ENCODE data around the gene ACTRT3.
"Not testable (repeated sequence)": the region's sequence is repeated elsewhere in the genome, so short reads cannot be mapped to it uniquely, and the experiment has no call there.

The ACTRT3 gene

DNA sequence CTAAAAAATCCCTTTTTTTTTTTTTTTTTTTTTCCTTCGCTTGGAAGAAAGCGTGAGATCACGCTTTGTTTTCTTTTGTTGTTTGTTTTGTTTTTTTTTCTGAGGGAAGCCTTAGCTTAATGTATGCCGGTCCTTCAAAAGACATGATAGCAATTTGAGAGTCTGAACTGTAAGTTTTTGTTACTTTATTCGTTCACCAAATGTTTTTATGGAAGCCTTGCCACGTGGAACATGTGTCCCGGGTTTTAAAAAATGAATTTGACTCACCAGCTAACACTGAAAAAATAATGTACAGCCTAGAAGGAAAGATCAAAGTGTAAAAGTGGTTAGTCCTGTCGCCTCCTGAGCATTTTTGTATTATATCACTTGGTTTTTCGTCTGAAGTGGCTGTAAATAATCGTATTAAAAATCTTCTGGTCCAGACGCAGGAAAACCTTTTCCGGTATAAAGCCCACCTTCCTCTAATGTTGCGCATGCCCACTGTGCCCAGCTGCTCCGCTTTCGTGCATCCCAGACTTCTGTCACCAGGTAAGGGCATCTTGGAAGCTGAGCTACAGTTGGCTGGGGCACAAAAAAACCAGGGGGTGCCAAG, 3.0 kb upstream of the ACTRT3 start:
- DNase-seq = peak; percentile 52 to 55

DNA sequence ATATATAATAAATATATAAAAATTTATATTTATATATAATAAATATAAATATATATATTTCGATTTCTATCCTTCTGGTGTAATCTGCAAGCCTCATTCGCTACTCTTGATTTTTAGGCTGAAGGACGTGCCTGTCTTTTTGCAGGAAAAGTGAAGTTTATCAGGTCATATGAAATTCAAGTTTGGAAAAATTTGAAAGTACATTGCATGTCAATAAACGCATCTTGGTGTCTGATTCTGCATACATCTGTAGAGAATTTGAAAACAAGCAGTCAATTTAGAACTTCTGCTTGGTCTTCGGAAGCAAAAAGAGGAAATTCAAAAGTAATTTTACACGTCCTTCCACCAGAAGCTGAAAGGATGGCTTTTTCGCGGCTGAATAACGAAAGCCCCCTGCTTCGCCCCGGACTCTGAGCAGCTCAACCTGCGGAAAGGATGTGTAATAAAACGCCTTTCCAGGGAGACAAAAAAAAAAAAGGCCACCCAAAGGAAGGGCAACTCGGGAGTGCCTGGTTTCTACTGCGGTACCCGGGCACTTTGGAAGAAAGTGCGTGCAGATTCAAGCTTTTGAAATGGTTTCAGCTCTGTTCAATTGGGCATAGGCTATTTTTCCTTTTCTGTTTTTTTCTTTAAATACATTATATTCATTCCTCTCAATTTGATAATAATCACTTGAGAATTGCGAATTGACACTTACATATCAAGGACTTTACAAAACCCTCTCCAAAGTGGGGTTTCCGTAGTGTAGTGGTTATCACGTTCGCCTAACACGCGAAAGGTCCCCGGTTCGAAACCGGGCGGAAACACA, 2.3 kb upstream of the ACTRT3 start:
- DNase-seq = peak; percentile 66 to 96

DNA sequence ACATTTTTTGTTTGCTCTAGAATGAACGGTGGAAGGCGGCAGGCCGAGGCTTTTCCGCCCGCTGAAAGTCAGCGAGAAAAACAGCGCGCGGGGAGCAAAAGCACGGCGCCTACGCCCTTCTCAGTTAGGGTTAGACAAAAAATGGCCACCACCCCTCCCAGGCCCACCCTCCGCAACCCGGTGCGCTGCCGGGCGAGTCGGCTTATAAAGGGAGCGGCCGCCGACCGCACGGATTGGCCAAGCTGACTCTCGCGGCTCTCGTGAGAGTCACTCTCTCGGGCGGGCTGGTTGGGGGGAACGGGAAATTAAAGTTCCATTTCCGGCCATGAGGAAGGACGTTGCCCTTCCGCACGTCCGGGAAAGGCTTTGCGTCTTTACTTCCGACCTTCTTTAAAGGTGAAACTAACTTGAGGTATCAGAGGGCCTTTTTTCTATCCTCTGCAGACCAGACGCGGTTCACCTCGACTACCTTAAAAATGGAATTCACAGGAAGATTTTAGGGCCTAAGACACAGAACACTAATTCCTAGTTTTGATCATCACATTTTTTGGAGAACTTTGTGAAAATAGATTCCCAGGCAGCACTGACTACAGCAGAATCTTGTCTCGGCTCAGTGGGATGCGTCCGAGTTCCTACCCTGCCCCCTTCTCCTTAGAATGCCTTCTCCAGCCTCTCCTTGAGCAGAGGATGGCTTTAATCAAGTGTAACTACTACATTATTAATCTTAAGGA, 4.3 kb downstream of the ACTRT3 start, which contains the start of gene TERC:
Gene TERC, minus strand, starts transcription at position 179 of the 731 bp plus-strand sequence.
- peak; percentile 68 to 76 for DNase-seq

DNA sequence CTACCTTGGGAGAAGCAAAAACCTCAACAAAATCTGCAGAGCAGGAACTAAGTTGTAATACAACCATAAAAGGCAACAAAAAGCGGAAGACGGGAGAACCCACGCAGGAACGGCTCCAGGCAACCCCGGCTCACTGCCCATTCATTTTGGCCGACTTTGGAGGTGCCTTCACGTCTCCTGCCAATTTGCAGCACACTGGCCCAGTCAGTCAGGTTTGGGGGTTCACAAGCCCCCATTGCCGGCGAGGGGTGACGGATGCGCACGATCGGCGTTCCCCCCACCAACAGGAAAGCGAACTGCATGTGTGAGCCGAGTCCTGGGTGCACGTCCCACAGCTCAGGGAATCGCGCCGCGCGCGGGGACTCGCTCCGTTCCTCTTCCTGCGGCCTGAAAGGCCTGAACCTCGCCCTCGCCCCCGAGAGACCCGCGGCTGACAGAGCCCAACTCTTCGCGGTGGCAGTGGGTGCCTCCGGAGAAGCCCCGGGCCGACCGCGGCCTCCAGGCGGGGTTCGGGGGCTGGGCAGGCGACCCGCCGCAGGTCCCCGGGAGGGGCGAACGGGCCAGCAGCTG, 5.0 kb downstream of the ACTRT3 start:
- peak; percentile 76 to 77 for DNase-seq

DNA sequence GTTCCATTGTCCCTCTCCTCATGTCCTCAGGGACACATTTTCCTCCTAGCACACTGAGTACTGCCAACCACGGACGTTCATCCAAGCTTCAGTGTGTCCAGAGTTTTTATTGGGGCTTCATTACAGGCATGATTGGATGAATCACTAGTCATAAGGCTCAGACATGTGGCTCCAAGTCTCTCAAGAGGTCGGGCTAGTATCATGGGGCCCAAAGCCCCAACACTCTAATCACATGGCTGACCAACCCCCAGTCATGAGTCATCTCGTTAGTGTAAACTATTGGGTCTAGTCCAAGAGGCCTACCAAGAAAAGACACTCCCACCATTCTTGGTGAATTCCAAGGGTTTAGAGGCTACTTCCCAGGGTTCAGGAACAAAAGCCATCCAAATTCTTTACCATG, 8.9 kb downstream of the ACTRT3 start:
- DNase-seq = peak in 1 of 2 donors; percentile 10

DNA sequence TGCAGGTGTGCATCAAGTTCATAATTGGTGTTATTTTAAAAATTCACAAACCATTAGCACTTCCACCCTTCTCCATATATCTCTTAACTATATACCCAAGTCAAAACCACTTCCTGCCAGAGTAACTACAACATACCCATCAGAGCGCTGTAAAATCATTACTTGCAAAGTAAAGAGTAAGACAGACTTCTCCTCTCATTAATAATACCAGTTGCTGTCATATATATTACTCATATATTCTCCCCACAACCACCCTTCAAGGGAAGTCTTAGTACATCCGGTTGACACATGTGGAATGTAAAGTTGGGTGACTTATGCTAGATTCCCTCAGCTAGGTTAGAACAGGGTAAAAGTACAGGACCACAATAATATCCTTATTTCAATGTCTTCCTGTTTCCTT, 10.1 kb downstream of the ACTRT3 start:
- DNase-seq = no peak

DNA sequence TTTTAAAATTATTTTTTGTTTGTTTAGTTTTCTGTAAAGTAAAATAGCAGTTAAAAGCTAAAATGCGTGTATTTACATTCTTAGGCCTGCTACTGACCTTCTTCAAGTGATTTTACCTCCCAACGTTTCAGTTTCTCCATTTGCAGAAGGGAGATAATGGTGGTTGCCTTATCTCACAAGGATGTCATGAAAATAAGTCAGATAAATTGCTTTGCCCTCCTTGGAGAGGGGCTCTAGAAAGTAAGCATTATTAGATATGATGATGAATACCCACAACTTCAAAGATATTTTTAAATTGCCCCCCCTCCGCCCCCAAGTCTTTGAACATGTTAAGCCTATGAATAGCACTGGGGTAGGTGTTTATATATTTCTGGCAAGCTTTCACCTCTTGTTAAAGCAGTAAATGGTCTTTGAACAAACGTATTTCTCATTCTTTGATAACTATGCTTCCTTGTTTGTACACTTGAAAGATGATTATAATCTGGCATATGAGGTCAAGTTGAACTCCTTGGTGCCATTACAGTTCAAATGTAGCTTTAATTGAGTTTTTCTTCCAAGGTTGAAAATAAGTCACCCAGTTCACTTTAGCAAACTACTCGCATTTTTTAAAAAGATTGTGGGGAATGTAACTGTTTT, 10.9 kb downstream of the ACTRT3 start:
- no peak for DNase-seq

DNA sequence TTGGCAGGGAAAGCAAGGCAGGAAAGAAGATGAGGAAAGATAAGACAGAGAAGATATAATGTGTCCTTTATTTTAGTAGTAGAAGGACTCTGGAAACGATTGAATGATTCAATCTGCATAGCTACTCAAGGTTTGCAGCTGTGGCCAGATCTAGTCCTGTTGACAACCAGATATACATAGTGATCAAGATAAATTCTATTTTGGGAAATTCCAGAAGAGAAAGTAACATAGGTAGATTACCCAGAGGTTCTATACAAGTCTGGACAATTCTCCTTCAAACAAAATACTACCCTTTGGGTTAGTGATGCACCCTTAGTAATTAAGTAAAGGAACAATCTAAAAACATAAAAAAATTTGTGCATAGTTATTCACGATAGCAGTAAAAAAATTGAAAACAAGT, 13.9 kb downstream of the ACTRT3 start:
- DNase-seq = no peak

DNA sequence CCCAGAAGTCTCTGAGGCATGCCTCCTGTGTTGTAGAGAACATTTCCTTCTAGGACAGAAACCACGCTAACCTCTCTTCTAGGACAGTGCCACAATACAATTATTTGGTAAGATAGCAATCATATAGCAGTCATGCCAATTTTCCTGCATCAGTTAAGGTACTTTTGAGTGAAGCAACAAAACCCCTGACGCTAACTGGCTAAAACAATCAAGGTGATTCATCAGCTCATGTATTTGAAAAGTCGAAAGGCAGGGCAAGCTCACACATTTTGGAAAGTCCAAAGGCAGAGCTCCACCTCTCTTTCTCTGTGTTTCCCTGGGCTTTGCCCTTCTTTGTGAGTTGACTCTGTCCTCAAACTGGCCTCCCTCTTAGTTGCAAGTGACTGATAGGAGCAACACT, 14.7 kb downstream of the ACTRT3 start:
- DNase-seq = no peak

DNA sequence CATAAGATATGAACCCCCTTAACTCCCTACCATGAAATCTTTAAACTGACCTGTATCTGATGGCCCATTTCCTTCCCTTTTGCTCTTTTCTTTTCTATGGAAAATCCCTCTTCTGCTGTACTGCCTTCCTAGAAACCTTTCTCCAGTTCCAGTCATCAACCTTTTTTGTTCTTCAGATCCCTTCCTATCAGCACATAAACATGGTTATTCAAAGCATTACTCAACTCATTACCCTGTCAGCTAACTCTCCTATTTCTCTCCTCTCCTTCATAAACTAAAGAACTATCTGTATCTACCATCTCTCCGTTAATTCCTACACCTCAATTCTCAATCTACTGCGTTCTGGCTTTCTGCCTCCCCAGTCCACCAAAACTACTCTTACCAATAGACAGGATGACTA, 17.5 kb downstream of the ACTRT3 start:
- no peak for DNase-seq

DNA sequence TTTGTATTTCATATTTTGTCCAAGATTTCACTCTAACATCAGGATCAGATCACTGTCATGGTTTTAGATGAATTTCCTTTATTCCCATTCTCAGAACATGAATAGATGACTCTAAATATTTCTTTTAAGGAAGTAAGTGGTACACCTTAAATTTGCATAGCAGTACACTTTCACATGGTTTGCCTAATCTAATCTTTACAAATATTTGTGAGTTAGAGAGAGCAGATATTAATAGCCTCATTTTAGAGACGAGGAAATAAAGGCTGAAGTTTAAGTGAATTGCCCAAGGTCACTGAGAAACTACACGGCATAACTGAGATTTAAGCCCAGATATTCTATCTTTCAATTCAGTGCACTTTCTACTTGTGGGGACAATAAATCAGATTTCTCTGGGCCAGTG, 18.7 kb downstream of the ACTRT3 start:
- DNase-seq = no peak

DNA sequence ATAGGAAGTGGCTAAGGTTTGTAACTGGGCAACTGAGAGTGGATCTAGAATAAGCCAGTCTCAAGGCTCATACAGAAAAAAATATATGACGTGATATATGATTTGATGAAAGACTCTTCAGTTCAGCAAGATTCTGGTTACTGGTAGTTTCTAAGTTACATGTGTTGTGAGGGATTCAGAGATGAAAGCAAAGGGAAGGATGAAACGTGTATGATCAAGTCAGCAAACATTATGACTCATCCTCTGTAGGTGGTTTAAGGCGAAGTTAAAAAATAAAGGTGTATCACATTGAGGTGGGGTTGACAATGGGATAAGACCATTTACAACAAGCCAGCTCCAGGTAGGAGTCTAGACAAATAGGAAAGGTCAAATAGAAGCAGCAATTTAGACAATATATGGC, 20.7 kb downstream of the ACTRT3 start:
- DNase-seq = no peak

DNA sequence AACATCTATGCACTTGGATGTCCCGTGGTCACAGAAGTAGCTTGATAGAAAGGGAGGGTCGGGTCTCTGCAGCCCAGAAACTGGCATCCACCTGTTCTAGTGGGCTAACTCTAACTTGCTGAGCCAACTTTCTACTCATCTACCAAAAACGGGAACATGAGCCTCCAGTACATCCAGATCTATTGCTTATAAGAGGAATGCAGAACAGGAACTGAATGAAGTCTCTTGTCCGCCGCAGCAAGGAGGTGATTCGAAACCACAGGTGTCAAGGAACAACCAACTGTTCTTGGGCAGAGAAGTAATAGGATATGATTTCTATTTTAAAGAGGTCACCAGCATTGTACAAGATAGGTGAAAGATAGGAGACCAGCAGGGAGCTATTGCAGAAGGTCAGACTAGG, 22.4 kb downstream of the ACTRT3 start:
- DNase-seq = no peak

DNA sequence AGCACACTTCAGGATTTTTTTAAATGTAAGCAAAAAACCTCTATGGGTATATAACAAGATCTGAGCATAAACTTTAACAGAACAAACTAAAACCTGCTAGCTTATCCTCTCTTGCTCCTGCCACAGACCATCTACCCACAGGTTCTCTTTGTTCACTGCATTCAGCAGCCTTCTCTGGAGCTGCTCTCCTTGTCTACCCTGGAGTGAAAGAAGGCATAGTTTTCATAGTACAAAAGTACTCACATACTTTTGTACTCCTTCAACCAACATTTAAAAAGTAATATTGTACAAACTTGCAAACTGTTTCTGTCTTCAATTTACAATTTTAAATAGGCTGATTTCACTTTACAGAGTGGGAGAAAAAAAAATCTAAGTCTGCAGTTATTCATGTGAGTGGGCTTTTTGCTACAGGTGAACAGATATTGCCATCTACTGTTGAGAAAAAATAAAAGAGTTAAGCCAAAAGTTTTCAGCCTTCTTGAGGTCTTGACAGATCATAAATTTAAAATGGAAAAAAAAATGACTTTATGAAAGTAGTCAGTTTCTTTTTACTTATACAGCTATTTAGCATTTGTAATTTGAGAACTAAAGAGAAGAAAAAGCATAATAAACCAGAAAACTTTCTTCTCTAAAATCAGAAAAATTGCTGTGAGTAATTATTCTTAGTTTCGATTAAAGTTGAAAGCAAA, 24.9 kb downstream of the ACTRT3 start:
- no peak for DNase-seq

DNA sequence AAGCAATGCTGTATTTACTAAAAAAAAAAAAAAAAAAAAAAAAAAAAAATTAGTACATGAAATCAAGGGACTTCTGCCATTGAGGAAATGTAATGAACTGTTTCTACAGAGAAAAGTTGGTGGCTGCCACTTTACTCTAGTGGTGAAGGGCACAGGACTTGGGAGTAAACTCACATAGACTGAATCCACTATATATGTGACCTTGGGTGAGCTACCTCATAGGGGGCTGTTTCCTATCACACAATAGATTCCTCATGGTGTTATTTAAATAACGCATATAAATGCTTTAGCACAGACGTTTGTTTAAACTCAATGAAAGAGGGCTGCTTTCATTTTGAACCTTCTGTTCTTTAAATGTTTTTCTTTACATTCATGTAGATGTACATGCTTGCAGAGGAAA, 30.3 kb downstream of the ACTRT3 start:
- DNase-seq = no peak

DNA sequence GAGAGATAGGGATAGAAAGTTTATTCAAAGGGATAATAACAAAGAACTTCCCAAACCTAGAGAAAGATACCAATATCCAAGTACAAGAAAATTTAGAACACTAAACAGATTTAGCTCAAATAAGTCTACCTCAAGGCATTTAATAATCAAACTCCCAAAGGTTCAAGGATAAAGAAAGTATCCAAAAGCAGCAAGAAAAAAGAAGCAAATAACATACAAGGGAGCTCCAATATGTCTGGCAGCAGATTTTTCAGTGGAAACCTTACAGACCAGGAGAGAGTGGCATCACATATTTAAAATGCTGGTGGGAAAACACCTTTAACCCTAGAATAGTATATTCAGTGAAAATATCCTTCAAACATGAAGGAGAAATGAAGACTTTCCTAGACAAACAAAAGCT, 37.5 kb downstream of the ACTRT3 start:
- not testable (repeated sequence) for DNase-seq

DNA sequence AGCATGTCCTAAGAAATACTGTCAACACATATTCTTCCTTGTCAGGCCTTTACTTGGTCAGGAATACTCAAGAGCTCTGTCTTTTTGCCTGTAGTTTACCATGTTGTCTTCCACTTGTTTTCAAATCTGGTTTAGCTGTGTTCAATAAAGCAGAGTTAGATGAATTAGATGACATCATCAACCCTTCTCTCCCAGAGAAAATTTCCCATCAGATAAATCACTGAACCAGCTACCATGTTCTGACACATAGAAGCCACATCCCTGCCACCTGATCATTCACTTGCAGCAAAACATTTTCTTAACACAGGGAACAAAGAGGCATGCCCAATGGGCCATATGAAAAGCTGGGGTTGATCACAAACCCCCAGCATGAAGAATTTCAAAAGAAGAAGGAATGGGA, 46.6 kb downstream of the ACTRT3 start:
- DNase-seq = no peak

DNA sequence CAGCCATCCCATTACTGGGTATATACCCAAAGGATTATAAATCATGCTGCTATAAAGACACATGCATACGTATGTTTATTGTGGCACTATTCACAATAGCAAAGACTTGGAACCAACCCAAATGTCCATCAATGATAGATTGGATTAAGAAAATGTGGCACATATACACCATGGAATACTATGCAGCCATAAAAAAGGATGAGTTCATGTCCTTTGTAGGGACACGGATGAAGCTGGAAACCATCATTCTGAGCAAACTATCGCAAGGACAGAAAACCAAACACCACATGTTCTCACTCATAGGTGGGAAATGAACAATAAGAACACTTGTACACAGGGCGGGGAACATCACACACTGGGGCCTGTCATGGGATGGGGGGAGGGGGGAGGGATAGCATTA, 50.9 kb downstream of the ACTRT3 start:
- not testable (repeated sequence) for DNase-seq

Measured in inflammatory macrophage treated with lipopolysaccharide for 1 hour (primary cell).